ENCODE results near the gene SOX6.

DNA sequence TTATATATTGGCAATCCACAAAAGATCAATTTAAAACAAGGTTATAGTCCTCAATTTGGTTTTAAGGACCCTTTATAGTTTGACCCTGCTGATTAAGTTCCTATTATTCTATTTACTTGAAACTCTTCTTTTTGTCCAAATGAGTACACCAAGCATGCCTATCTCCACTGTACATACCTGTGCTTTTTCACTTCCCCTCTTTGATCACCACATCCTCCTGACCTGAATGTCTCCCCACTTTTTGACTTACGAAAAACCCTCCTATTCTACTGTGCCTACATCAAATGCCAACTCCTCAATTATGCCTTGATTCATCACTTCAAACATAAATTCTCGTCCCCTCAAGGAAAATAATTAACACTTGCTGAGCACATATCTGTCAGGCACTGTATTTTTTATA lies 113.5 kb downstream of the SOX6 start:
- TF ChIP-seq, protein P1, sequence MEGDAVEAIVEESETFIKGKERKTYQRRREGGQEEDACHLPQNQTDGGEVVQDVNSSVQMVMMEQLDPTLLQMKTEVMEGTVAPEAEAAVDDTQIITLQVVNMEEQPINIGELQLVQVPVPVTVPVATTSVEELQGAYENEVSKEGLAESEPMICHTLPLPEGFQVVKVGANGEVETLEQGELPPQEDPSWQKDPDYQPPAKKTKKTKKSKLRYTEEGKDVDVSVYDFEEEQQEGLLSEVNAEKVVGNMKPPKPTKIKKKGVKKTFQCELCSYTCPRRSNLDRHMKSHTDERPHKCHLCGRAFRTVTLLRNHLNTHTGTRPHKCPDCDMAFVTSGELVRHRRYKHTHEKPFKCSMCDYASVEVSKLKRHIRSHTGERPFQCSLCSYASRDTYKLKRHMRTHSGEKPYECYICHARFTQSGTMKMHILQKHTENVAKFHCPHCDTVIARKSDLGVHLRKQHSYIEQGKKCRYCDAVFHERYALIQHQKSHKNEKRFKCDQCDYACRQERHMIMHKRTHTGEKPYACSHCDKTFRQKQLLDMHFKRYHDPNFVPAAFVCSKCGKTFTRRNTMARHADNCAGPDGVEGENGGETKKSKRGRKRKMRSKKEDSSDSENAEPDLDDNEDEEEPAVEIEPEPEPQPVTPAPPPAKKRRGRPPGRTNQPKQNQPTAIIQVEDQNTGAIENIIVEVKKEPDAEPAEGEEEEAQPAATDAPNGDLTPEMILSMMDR (IDR thresholded peaks at IDR 0.05): no peak
- TF ChIP-seq POLR2A (IDR thresholded peaks at IDR 0.05): no peak

Measured in uterus (tissue), 2 donors.